HG03045 (cell line): ENCODE results near the gene LRRC4C.

ENCODE experiments used
- ATAC-seq: cut with Tn5 transposase; IDR thresholded peaks from one replicate; pipeline ENCODE4 v1.9.1; 2021; ENCODE audit warnings: mild to moderate bottlenecking, moderate library complexity; ENCODE audit not compliant: unreplicated experiment

LRRC4C gene

GRCh38 chr11:41334007-41334933 is 125.2 kb downstream of the LRRC4C start:
- no peak for ATAC-seq

- ATAC-seq = no peak
Observed at GRCh38 chr11:41333357-41333756, 126.1 kb downstream of the LRRC4C start.

DNA sequence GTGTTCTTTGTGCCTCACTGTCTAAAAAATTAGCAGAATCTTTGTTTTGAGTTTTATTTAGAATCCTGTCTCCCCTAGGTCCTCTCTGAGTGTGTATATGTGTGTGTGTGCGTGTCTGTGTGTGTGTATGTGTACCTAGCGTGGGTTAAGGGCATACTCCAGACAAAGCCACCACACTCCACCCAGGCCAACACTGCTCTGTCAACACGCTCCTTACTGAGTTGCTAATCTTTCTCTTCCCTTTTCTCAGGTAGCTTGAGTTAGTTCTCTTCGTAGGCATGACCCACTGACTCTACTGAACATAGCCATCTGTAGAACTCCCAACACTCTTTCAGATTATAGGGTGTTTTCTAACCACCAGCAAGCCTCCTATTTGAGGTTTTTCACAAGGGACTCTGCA is 131.1 kb downstream of the LRRC4C start:
- ATAC-seq = no peak

GRCh38 chr11:41323446-41323845 is 136.0 kb downstream of the LRRC4C start:
- no peak for ATAC-seq

DNA sequence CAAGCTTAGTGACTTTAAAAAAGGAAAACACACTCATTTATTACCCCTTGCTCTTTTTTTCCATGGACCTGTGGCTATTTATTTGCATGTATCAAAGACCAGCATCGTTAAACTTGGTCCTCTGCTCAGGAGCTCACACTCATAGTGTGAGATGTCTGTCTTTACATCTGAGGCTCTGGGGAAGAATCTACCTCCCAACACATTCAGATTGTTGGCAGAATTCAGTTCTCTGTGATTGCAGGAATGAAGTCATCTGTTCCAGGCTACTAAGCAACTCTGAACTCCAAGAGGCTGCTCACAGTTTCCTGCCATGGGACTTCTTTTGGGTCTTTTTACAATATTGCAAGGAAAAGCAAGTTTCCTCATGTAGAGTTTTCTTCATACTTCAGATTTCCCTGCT is 138.8 kb downstream of the LRRC4C start:
- no peak for ATAC-seq

DNA sequence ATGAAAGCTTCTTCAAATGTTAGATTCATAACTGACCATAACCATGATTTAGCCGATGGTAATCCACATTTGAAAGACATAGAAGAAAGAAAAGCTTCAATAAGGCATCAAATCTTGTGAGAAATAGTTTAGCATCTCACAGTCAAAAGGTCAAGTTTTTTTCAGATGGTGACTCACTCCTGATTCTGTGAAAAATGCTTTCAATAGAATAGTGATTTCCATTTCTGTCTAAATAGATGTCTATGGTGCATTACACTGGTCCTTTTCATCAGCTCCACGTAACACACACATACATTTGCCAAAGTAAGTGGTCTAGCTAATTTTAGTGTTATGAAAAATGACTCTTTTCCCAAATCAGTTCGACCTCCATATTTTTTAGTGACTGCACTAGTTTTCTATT is 139.2 kb downstream of the LRRC4C start:
- ATAC-seq = no peak

- ATAC-seq = no peak
Observed at GRCh38 chr11:41319434-41319833, 140.0 kb downstream of the LRRC4C start.

DNA sequence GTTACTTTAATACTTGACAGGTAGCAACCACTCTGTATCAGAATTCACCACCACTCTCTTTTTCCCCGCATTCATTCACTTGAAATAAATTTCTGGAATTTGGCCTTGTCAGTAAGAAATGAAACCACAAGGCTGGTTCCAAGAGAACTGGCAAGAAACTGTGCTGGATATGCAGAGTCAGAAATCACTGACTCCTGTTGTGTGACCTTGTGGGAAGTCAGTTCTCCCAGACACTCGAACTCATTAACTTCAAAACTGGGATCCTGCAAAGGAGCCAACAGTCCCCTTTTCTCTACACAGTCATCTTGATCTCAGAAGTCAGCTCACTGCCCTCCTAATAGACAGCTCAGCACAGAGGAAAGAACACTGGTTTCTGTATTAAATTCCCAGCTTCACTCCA is 142.7 kb downstream of the LRRC4C start:
- no peak for ATAC-seq

- ATAC-seq = no peak
Observed at GRCh38 chr11:41313226-41313625, 146.2 kb downstream of the LRRC4C start.

DNA sequence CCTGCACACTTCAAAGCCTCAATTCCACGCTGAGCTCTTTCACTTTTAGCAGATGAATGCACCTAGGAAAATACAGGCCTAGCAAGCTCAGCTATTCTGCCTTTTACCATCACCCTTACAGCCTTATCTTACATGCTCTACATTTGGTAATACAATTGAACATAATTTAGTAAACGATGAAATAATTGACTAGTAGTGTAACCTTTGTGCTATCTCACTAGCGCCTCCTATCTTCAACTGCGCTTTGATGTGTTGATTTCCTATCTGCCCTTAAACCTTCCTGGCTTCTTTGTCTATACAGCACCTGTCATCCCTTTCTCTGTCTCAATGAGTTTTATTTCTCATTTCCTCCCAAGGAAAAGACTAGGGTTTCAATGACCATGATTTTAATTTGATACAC is 149.7 kb downstream of the LRRC4C start:
- no peak for ATAC-seq

GRCh38 chr11:41309111-41309522 is 150.3 kb downstream of the LRRC4C start:
- ATAC-seq = peak; percentile 79

DNA sequence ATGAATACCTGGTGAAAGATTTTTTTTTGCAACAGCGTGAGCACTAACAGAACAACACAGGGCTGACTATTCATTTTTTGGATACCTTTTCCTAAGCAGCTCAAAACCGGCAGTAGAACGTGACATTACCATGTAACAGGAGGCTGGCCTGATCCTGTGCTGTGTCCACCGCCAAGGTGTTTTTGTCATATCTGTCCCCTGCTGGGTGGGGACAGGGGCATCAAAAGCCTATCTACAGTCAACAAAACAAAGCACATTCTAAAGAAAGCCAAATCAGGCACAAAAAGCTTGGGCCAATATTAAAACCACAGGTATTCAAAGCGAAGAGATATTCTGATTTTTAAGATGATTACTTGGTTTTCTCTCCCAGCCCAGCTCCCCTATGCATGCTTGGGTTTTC is 151.2 kb downstream of the LRRC4C start:
- ATAC-seq = no peak

GRCh38 chr11:41307296-41308080 is 152.0 kb downstream of the LRRC4C start:
- no peak for ATAC-seq

GRCh38 chr11:41306431-41306830 is 153.0 kb downstream of the LRRC4C start:
- no peak for ATAC-seq

DNA sequence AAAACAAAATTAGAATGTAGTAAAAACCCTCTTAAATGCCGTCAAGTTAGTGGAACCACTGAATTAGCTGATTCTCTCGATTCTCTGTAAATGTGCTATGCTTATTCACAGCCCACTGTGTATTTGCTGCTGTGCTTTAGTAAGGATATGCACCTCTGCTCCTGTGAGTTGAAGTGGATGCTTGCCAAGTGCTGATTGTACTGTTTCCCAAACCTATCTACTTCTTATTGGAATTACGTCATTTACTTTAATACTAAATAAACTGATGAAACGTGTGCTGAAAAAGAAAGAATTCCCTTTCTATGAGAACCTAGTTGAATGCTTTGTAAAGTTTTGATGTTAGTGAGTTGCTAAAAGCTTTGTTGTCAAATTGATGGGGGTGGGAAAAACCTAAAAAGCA is 158.4 kb downstream of the LRRC4C start:
- no peak for ATAC-seq

DNA sequence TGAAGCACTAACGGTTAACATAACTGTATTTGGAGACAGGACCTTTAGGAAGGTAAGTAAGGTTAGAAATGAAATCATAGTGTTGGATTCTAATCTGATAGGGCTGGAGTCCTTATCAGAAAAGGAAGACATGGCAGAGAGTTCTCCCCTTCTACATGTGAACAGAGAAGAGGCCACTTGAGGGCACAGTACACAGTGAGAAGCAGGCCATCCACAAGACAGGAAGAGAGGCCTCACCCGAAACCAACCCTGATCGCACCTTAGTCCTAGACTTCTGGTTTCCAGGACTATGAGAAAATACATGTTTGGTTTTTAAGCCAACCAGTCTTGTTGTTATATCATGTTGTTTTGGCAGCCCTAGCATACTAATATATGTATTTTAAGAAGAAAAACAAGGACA is 170.0 kb downstream of the LRRC4C start:
- no peak for ATAC-seq

- ATAC-seq = no peak
Observed at GRCh38 chr11:41286751-41287150, 172.7 kb downstream of the LRRC4C start.

- no peak for ATAC-seq
Observed at GRCh38 chr11:41284354-41284753, 175.1 kb downstream of the LRRC4C start.

DNA sequence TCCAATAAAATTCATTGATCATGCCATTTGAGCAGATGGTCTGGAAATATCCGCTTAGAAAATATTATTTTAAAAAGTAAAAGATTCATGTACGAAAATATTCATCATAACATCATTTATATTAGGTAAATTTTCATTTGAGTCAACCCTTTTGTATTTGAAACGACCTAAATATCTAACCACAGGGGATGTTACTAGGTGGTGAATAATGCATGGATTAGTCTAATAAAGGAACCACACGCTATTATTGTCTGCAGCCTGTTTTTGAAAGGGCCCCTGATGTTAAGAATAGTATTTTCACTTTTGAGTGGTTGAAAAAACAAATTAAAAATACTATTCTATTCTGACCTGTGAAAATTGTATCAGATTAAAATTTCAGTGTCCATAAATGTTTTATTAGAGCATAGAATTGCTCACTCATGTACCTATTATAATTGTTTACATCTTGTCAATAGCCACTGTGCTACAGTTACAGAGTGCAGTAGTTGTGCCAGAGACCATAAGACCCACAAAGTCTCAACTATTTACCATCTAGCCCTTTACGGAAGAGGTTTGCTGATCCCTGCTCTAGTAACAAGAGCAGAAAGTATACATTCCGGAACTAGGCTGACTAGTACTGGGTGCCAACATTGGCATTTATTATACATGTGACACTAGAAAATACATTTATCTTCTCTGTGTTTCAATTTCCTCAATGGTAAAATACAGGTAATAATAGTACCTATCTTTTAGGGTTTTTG is 176.1 kb downstream of the LRRC4C start:
- no peak for ATAC-seq

GRCh38 chr11:41282395-41282794 is 177.1 kb downstream of the LRRC4C start:
- ATAC-seq = no peak

- no peak for ATAC-seq
Observed at GRCh38 chr11:41281131-41281742, 178.2 kb downstream of the LRRC4C start.
